ENCODE results near the gene MYLK3. TPM values are rescaled to one million over a fixed set of nuclear protein-coding genes. Genes with fewer than 3 reads are reported as not detected.
A peak's percentile ranks its signal among the peaks of the same experiment; 100 is the strongest.

Gene MYLK3
- total RNA-seq, 1 experiment from 2014 or later: not detected

- CTCF ChIA-PET: interaction anchor here (0.5 to 3.6 kb wide), 5 partner anchors 9 to 1990 kb away, joined by 3 to 18 read pairs (median 3); partner anchors contain the start of gene ORC6
- no peak overlapping the region for H3K27ac Mint-ChIP-seq (ENCODE audit: low read depth, unreplicated experiment)
- POLR2A ChIA-PET: interaction anchor here (1.0 kb wide), 1 partner anchor 9 kb away, joined by 3 read pairs; no protein-coding TSS in a partner anchor
- TF ChIP-seq CTCF (IDR thresholded peaks at IDR 0.05; ENCODE audit: unreplicated experiment): no peak
- intact Hi-C loops (cut with micrococcal nuclease): no loop called here
- no TSS peak for BruUV-seq (replicated peaks)
- no peaks in the 10 kb centered on the region for H3K4me1 Mint-ChIP-seq (ENCODE audit: insufficient read depth, unreplicated experiment)
- H3K27me3 Mint-ChIP-seq (ENCODE audit: insufficient read depth, unreplicated experiment): no peaks in the 10 kb centered on the region
- no peak for DNase-seq (ENCODE audit: unreplicated experiment)
- H3K36me3 Mint-ChIP-seq (ENCODE audit: insufficient read depth, unreplicated experiment): peaks cover 21% of the 10 kb centered on the region
- no peaks in the 10 kb centered on the region for H3K9me3 Mint-ChIP-seq (ENCODE audit: unreplicated experiment)
- H3K4me3 Mint-ChIP-seq (ENCODE audit: unreplicated experiment): no peak overlapping the region
These were observed 48.1 kb downstream of the MYLK3 start for GRCh38 chr16:46700048-46700447.

- intact Hi-C loops (cut with micrococcal nuclease): no loop called here
- H3K27me3 Mint-ChIP-seq (ENCODE audit: insufficient read depth, unreplicated experiment): no peaks in the 10 kb centered on the region
- H3K4me3 Mint-ChIP-seq (ENCODE audit: unreplicated experiment): no peak overlapping the region
- peaks cover 1% of the 10 kb centered on the region for H3K4me1 Mint-ChIP-seq (ENCODE audit: insufficient read depth, unreplicated experiment)
- no TSS peak for BruUV-seq (replicated peaks)
- ChIA-PET POLR2A (interaction anchor here (0.6 kb wide), 1 partner anchor 28 kb away, joined by 3 read pairs; no protein-coding TSS in a partner anchor), CTCF (interaction anchor here (0.8 to 1.3 kb wide), 3 partner anchors 23 to 143 kb away, joined by 3 to 4 read pairs (median 3); no protein-coding TSS in a partner anchor)
- TF ChIP-seq CTCF (IDR thresholded peaks at IDR 0.05; ENCODE audit: unreplicated experiment): no peak
- no peaks in the 10 kb centered on the region for H3K9me3 Mint-ChIP-seq (ENCODE audit: unreplicated experiment)
- peak overlapping the region; percentile 63 for H3K27ac Mint-ChIP-seq (ENCODE audit: low read depth, unreplicated experiment)
- no peak for DNase-seq (ENCODE audit: unreplicated experiment)
- peaks cover 32% of the 10 kb centered on the region for H3K36me3 Mint-ChIP-seq (ENCODE audit: insufficient read depth, unreplicated experiment)
These were observed 51.2 kb downstream of the MYLK3 start for GRCh38 chr16:46696957-46697356.

DNA sequence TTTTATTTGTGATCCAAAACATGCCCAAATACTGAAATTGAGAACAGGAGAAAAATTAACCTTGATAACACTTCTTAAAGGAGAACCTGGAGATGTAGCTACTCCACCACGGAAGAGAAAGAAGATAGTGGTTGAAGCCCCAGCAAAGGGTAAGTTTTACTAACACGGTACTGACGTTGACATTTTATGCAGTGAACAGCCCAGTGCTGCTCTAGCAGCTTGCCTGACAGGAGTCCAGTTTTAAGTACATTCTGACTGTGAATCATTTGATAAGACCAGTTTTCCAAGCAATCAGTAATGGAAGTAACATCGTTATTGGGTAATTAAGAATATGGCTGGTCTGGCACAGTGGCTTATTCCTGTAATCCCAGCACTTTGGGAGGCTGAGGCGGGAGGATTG is 52.2 kb downstream of the MYLK3 start:
- ChIA-PET POLR2A (interaction anchor here (1.1 kb wide), 1 partner anchor 9 kb away, joined by 3 read pairs; no protein-coding TSS in a partner anchor), CTCF (no interaction called here)
- Mint-ChIP-seq H3K4me1 (ENCODE audit: insufficient read depth, unreplicated experiment) (peaks cover 12% of the 10 kb centered on the region), H3K4me3 (ENCODE audit: unreplicated experiment) (no peak overlapping the region), H3K27ac (ENCODE audit: low read depth, unreplicated experiment) (no peak overlapping the region), H3K9me3 (ENCODE audit: unreplicated experiment) (no peaks in the 10 kb centered on the region), H3K27me3 (ENCODE audit: insufficient read depth, unreplicated experiment) (no peaks in the 10 kb centered on the region), H3K36me3 (ENCODE audit: insufficient read depth, unreplicated experiment) (peaks cover 32% of the 10 kb centered on the region)
- intact Hi-C loops (cut with micrococcal nuclease): no loop called here
- DNase-seq (ENCODE audit: unreplicated experiment): no peak
- no peak for TF ChIP-seq CTCF (IDR thresholded peaks at IDR 0.05; ENCODE audit: unreplicated experiment)
- no TSS peak for BruUV-seq (replicated peaks)

GRCh38 chr16:46693598-46693997 is 54.5 kb downstream of the MYLK3 start:
- CTCF ChIA-PET: interaction anchor here (0.6 to 5.0 kb wide), 4 partner anchors 105 to 1005 kb away, joined by 3 to 33 read pairs (median 4); no protein-coding TSS in a partner anchor
- Mint-ChIP-seq H3K27me3 (ENCODE audit: insufficient read depth, unreplicated experiment) (no peaks in the 10 kb centered on the region), H3K27ac (ENCODE audit: low read depth, unreplicated experiment) (no peak overlapping the region), H3K9me3 (ENCODE audit: unreplicated experiment) (no peaks in the 10 kb centered on the region), H3K36me3 (ENCODE audit: insufficient read depth, unreplicated experiment) (peaks cover 32% of the 10 kb centered on the region), H3K4me1 (ENCODE audit: insufficient read depth, unreplicated experiment) (peaks cover 12% of the 10 kb centered on the region), H3K4me3 (ENCODE audit: unreplicated experiment) (no peak overlapping the region)
- POLR2A ChIA-PET: interaction anchor here (1.4 to 1.7 kb wide), 2 partner anchors 107 to 130 kb away, joined by 4 to 5 read pairs; no protein-coding TSS in a partner anchor
- no TSS peak for BruUV-seq (replicated peaks)
- no peak for TF ChIP-seq CTCF (IDR thresholded peaks at IDR 0.05; ENCODE audit: unreplicated experiment)
- DNase-seq (ENCODE audit: unreplicated experiment): no peak
- intact Hi-C loops (cut with micrococcal nuclease): no loop called here
